ENCODE measurements around the gene THRB. TPM values are rescaled to one million over a fixed set of nuclear protein-coding genes. Genes with fewer than 3 reads are reported as not detected.
A peak's percentile ranks its signal among the peaks of the same experiment; 100 is the strongest.

THRB gene
- total and polyA plus RNA-seq, 8 donors = 2.1 to 12.4 (median 7.8) TPM

DNA sequence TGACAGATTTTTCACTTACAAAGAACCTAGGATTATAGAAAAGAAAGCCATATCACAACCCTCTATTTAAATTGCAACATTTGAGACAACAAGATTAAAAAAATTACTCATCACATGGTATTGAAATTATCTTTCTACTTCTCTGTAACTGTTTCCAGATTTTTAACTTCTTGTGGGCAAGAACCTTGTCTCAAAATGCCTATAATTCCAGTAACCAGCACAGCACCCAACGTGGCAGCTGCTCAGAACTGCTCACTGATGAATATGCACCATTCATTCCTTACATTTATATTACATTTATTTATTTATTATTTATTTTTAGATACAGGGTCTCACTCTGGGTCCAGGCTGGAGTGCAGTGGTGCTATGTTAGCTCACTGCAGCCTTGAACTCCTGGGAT is 216.1 kb downstream of the THRB start:
- Histone ChIP-seq H3K27me3 (no peaks in the 10 kb centered on the region), H3K4me3 (no peak overlapping the region), H3K9me3 (no peaks in the 10 kb centered on the region), H3K4me1 (peaks cover 0 to 8% (median 7%) of the 10 kb centered on the region in 3 donors), H3K27ac (no peak overlapping the region), H3K36me3 (no peaks in the 10 kb centered on the region)
- TF ChIP-seq, protein P1, sequence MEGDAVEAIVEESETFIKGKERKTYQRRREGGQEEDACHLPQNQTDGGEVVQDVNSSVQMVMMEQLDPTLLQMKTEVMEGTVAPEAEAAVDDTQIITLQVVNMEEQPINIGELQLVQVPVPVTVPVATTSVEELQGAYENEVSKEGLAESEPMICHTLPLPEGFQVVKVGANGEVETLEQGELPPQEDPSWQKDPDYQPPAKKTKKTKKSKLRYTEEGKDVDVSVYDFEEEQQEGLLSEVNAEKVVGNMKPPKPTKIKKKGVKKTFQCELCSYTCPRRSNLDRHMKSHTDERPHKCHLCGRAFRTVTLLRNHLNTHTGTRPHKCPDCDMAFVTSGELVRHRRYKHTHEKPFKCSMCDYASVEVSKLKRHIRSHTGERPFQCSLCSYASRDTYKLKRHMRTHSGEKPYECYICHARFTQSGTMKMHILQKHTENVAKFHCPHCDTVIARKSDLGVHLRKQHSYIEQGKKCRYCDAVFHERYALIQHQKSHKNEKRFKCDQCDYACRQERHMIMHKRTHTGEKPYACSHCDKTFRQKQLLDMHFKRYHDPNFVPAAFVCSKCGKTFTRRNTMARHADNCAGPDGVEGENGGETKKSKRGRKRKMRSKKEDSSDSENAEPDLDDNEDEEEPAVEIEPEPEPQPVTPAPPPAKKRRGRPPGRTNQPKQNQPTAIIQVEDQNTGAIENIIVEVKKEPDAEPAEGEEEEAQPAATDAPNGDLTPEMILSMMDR (IDR thresholded peaks at IDR 0.05) = no peak
- 81 to 86% methylated on average over 1 of the region's 1 CpG for WGBS, 2 donors
- intact Hi-C loops (cut with DNase I) = no loop called here
- FAIRE-seq = no peak
- no peak for DNase-seq
- ATAC-seq = no peak

DNA sequence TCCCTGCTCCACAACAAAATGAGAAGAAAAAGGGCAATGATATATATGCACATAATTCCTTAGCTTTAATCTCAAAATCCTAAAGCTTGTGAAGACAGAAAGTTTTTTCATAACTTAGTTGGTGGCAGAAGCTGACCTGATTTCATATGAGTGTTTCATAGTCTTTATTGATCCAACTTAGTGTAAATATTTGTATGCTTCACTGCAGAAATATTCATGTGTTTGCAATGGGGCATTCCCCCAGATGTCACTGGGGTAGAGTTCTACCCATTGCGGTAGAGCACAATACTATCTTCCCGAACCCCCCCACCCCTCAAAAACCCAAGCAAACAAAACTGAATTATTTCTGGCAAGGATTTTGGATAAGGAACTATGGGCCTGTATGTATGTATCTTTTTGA is 221.2 kb downstream of the THRB start:
- Histone ChIP-seq H3K27me3 (no peaks in the 10 kb centered on the region), H3K4me3 (no peak overlapping the region), H3K9me3 (no peaks in the 10 kb centered on the region), H3K4me1 (peaks cover 0 to 20% (median 10%) of the 10 kb centered on the region in 3 donors), H3K36me3 (no peaks in the 10 kb centered on the region), H3K27ac (peak overlapping the region in 2 of 4 donors; percentile 4 to 34)
- DNase-seq (peak in 3 of 6 donors; percentile 23 to 30 (median 27)), ATAC-seq (peak; percentile 89 to 94 (median 91)), FAIRE-seq (no peak)
- intact Hi-C loops (cut with DNase I) = no loop called here
- TF ChIP-seq, protein P1 (IDR thresholded peaks at IDR 0.05) = no peak
- WGBS, 2 donors = 16 to 18% methylated on average over 2 of the region's 2 CpGs

DNA sequence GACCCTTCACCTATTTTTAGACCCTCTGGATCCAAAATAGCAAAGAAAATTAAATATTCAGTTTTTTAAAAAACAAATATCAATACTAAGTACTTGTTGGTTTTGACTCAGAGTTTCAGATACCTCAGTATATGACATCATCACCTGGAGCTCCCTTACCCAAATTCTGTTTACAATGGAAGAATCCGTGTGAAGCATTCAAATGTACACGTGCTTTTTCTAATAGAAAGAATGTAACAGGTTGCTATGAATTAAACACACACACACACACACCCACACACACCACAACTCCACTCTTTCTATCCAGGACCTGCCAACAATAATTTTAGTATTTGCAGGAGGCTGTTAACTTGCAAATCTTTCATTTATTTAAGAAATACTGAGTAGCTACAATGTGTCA is 221.8 kb downstream of the THRB start:
- TF ChIP-seq, protein P1 (IDR thresholded peaks at IDR 0.05) = no peak
- peaks cover 0 to 20% (median 10%) of the 10 kb centered on the region in 3 donors for H3K4me1 ChIP-seq
- no peaks in the 10 kb centered on the region for H3K9me3 ChIP-seq
- intact Hi-C loops (cut with DNase I) = no loop called here
- H3K36me3 ChIP-seq = no peaks in the 10 kb centered on the region
- H3K27me3 ChIP-seq = no peaks in the 10 kb centered on the region
- WGBS, 2 donors = 17 to 26% methylated on average over 2 of the region's 2 CpGs
- ATAC-seq = peak; percentile 69 to 81 (median 74)
- no peak for FAIRE-seq
- no peak overlapping the region for H3K4me3 ChIP-seq
- DNase-seq = no peak
- H3K27ac ChIP-seq = peak overlapping the region in 2 of 4 donors; percentile 4 to 34

DNA sequence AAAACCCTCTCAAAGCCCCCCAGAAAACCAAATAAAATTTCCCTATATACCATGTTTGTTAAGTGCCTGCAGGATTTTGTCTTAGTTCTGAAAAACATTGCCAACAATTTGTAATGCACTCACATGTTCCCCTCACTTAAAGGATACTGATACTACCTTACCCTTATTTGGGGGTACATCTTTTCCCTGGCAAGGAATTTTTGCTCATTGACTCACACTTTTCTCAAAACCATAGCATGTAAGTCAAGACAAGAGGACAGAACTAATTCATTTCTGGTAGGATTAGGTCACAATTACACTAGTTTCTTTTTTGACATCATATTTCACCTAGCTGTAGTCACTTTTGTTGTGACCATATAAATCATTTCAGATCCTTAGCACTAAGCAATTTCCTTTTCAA is 222.2 kb downstream of the THRB start:
- DNase-seq (no peak), ATAC-seq (peak in 2 of 4 donors; percentile 9 to 24), FAIRE-seq (no peak)
- no peaks in the 10 kb centered on the region for H3K36me3 ChIP-seq
- peak overlapping the region in 1 of 4 donors; percentile 34 for H3K27ac ChIP-seq
- intact Hi-C loops (cut with DNase I) = no loop called here
- TF ChIP-seq, protein P1 (IDR thresholded peaks at IDR 0.05) = no peak
- no peaks in the 10 kb centered on the region for H3K27me3 ChIP-seq
- H3K4me3 ChIP-seq = no peak overlapping the region
- peaks cover 0 to 20% (median 10%) of the 10 kb centered on the region in 3 donors for H3K4me1 ChIP-seq
- no peaks in the 10 kb centered on the region for H3K9me3 ChIP-seq

DNA sequence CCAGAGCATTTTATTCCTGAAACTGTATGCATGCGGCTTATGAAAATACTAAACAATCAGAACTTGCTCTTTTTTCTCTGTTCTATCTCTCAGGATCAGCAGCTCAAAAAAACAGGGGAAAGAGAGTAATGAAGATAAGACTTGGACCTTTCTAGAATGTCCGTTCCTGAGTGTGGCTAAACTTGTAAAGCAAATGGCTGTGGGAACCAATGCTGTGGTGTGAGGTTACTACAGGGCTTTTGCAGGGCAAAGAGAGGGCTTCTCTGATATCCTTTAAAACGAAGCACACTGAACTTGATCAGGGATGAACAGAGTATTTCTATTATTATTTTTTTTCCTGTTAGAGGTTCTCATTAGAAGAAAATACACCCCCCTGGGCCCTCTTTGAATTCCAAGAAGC is 223.4 kb downstream of the THRB start:
- Histone ChIP-seq H3K4me3 (no peak overlapping the region), H3K36me3 (no peaks in the 10 kb centered on the region), H3K27ac (no peak overlapping the region), H3K4me1 (peaks cover 0 to 20% (median 10%) of the 10 kb centered on the region in 3 donors), H3K9me3 (no peaks in the 10 kb centered on the region), H3K27me3 (no peaks in the 10 kb centered on the region)
- WGBS, 2 donors = 71 to 79% methylated on average over 3 of the region's 3 CpGs
- FAIRE-seq (no peak), ATAC-seq (no peak), DNase-seq (no peak)
- TF ChIP-seq, protein P1 (IDR thresholded peaks at IDR 0.05) = no peak
- intact Hi-C loops (cut with DNase I) = no loop called here
